DMS79 (cell line): ENCODE results near the gene PKHD1.

ENCODE experiments used
- DNase-seq: peaks from one replicate; lab custom pipeline; 2025; lab: John Stamatoyannopoulos, UW

The PKHD1 gene

GRCh38 chr6:52042141-52042885, 45.1 kb downstream of the PKHD1 start:
- DNase-seq: no peak

GRCh38 chr6:52041134-52041533, 46.3 kb downstream of the PKHD1 start:
- no peak for DNase-seq

DNA sequence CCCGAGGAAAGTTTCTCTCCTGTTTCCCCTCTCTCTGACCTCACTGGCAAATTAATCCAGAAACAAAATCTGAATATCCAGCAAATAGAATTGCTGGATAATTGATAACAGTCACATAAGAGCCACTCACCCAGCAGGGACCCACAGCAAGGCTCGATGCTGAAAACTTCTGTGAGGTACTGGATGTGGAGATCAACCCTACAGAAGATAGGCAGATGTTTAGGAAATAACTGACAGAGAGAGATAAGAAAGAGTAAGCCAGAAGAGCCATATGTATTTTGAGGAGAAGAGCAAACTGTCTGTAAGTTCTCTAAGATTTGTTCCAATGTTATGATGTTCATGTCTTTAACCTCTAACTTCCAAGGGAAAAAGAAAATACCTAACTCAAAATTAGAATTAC, 59.7 kb downstream of the PKHD1 start:
- DNase-seq: no peak

DNA sequence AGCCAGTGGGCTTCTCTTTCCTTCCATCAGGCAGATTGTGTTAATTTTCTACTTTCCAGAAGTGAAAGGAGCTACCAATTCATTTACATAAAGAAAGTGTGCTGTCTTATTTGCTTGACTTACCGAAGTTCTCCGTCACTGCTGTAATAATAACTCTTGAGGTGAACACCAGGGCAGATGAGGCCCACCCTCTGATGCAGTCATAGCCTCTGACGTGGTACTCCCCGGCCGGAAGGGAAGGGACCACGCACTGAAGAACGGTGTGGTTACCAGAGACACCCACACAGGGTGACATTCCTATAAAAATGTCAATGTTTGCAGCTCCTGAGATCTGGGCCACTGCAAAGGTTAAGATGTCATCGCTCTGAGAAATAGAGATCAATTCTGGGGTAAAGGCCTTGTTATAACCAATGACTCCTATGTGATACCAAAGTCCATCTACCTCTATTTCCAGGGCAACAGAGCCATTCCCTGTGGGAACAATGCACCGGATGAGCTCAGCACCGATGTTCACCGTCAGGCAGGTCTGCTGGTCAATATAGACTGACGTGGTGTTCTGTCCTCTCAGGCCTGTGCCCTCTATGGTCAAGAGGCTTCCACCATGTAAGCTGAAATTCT, 62.9 kb downstream of the PKHD1 start:
- DNase-seq: no peak

DNA sequence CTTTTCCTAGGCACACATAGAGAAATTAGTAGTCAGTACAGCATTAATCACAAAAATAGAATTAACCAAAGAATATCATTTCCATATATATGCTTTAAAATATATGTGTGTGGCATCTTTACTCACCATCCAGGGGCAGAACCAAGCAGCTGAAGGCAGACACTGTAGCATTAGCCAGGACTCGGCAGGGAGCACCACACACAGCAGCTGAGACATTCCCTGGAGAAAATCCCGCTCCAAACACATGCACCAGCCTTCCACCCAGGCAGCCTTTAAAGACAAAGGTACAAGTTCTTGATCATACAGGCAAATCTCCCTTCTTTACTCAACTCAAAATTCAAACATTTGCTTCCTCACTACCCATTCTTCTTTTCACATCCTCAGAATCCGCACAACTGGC, 64.7 kb downstream of the PKHD1 start:
- no peak for DNase-seq

- DNase-seq: no peak
Observed at GRCh38 chr6:52020945-52021570, 66.4 kb downstream of the PKHD1 start.

GRCh38 chr6:52019881-52020280, 67.5 kb downstream of the PKHD1 start:
- no peak for DNase-seq

DNA sequence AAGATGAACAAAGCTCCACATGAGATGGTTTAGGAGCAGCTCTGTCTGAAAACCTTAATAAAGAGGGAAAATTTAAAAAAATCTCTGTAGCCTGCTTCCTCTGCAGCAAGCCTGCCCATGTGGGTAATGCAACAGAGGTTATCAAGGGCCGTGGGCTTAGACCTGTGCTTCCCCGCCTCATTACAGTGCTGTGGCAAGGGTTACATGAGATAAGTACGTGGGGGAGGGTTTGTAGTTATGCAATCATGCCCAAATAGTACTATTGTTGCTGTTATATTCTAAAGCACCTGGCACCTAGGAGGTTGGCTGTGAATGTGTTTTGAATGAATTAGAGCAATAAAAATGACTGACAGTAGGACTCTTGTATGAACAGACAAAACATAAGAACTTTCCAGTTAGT, 68.3 kb downstream of the PKHD1 start:
- no peak for DNase-seq

GRCh38 chr6:52016915-52017748, 70.3 kb downstream of the PKHD1 start:
- no peak for DNase-seq

DNA sequence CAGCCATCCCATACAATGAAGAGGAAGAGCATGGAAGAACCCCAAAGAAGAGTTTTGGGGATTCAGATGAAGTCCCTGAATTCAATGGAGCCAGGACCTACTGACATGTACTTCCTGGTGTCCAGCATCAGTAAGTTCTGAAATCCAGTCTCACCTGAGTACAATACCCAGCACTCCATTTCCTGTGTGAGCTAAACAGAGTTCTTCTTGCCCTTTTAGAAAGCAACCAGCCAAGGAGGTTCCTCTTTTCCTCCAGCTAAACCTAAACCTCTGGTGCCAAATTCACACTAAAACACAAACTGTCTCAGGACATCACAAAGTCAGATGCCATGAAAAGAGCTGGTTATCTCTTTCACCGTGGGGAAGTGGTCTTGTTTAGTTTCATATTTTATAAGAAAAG, 71.5 kb downstream of the PKHD1 start:
- DNase-seq: no peak

- no peak for DNase-seq
Observed at GRCh38 chr6:52014391-52014790, 73.0 kb downstream of the PKHD1 start.

GRCh38 chr6:52013035-52013434, 74.4 kb downstream of the PKHD1 start:
- no peak for DNase-seq

- DNase-seq: no peak
Observed at GRCh38 chr6:52012582-52012981, 74.8 kb downstream of the PKHD1 start.

GRCh38 chr6:52010806-52011205, 76.6 kb downstream of the PKHD1 start:
- no peak for DNase-seq

GRCh38 chr6:52010145-52010544, 77.3 kb downstream of the PKHD1 start:
- DNase-seq: no peak

DNA sequence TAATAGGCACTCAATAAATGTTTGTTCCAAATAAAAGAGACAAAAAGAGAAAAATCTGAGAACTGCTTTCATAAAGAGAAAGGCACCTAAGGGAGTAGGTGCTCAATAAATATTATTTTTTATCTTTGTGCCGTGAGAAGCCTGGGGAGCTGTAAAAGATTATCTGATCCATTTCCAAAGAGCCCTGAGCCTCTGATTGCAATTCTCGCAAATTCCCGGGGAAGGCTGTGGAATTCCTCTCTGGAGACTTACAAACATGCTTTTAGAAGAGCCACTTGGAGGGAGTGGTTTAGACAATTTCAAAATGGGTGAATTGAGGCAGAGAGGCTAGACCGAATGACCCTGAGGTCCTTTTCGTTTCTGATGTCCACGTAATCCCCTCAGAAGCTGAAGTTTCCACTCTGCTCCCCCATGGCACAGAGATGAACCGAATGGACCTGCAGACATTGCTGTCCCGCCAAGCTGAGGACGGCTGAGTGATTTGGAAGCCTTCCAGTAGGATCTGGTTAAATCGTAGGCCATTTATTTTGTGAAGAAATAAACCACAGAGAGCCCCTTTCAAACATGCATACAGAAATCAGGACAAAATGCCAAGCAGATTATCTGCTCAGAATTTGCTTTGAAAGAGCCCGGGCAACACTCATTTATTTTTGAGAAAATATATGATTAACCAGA, 77.8 kb downstream of the PKHD1 start:
- no peak for DNase-seq

DNA sequence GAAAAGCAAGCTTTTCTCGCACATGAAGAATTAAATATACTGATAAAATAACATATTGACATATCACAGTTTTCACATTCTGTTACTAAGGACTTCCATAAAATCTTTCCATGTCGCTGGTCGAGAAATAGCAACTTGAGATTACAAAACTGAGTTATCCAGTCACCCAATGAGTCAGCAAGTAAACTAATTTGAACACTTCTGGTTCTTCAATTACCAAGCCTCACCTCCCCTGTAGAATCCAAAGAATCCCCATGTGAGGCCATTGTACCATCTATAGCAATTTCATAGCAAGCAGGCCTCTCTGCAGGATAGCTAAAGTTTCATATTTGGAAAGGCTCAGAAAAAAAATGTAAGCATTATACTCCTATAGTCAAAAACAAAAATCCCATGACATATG, 87.3 kb downstream of the PKHD1 start:
- no peak for DNase-seq

DNA sequence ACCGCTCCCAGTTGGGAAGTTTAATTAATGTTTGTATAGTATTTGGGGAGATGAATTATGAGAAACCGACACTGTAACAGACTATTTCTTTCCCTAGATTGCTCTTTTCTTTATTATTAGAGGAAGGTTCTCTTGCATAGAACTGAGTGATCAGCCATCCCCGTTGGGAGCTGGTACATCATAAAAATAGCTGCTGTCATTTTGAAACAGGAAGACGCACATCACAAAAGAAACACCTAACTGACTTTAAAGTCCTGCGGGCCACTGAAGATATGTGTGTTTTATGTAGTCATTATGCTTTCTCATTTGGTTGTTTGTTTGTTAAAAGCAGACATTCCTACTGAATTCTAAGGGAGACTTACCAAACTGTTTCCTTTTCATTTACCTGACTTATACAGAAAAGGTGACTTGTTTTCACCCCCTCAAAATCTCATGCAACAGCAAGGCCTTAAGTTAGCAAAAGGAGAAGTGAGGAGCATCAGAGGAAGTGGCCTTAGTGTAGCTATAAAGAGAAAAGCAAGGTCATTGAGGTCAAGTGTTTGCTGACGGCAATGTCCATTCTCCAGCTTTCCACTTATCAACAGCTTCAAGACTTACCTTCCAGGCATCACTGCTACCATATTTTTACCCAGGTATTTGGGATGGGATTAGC, 91.0 kb downstream of the PKHD1 start:
- DNase-seq: no peak

DNA sequence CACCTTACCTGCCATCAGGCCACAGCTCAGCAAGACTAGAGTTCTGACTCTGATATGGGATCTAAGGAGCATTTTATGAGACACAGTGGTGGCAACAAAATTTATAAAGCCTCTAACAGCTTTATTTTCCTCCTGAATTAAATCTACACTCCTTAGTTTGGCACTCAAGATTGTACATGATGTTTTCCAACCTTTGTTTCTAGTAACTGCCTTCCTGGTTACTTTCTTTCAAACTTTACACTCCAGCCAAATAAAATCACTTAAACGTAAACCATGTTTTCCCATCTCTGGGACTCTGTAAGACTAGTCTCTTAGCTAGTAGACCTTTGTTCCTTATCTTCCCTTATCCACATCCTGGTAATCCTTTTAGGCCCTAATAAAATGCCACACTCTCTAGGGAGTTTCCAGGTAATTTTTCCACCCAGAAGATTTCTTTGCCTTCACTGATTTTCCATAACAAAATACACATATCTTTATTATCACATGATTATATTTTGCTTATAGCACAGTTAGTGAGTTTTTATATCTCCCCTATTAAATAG, 92.1 kb downstream of the PKHD1 start:
- DNase-seq: no peak

- no peak for DNase-seq
Observed at GRCh38 chr6:51992876-51993275, 94.5 kb downstream of the PKHD1 start.

DNA sequence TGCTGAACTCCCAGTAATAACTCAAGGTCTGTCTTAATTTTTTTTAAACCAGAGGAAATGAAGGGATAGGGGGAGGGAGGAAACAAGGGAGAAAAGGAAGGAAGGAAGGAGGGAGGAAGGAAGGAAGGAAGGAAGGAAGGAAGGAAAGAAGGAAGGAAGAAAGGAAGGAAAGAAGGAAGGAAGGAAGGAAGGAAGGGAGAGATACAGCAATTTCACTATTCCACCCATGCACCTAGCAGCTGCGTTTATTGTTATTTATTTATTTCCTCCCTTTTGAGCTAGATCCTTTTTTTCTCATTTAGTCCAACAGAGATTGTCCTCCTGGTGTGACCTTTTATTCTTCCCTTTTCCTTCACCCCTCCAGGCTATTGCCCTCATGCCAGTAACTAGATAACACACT, 97.6 kb downstream of the PKHD1 start:
- no peak for DNase-seq
